SW 1271 (cell line): ENCODE measurements around the gene DDC.
"Not testable (repeated sequence)": the region's sequence is repeated elsewhere in the genome, so short reads cannot be mapped to it uniquely, and the experiment has no call there.

Experiments
- DNase-seq, 2 experiments: peaks; one replicate each; lab custom pipeline; 2025; lab: John Stamatoyannopoulos, UW

Gene DDC

GRCh38 chr7:50519350-50519749, 45.9 kb downstream of the DDC start:
- not testable (repeated sequence) for DNase-seq

- DNase-seq, result no peak
Measured at GRCh38 chr7:50513166-50513871, 51.9 kb downstream of the DDC start.

GRCh38 chr7:50512384-50512783, 52.8 kb downstream of the DDC start:
- DNase-seq, result no peak

- DNase-seq, result no peak
Measured at GRCh38 chr7:50509459-50509858, 55.7 kb downstream of the DDC start.

- DNase-seq, result no peak
Measured at GRCh38 chr7:50508471-50508943, 56.7 kb downstream of the DDC start.

- no peak for DNase-seq
Measured at GRCh38 chr7:50507898-50508470, 57.2 kb downstream of the DDC start.

- DNase-seq, result no peak
Measured at GRCh38 chr7:50505553-50506210, 59.5 kb downstream of the DDC start.

GRCh38 chr7:50504646-50505546, 60.3 kb downstream of the DDC start:
- DNase-seq, result no peak

GRCh38 chr7:50502947-50503346, 62.3 kb downstream of the DDC start:
- no peak for DNase-seq

GRCh38 chr7:50502001-50502684, 63.1 kb downstream of the DDC start:
- DNase-seq, result no peak

GRCh38 chr7:50499092-50499491, 66.1 kb downstream of the DDC start:
- no peak for DNase-seq

GRCh38 chr7:50497968-50498367, 67.2 kb downstream of the DDC start:
- DNase-seq, result no peak

GRCh38 chr7:50497068-50497642, 68.0 kb downstream of the DDC start:
- DNase-seq, result no peak

GRCh38 chr7:50496569-50496968, 68.6 kb downstream of the DDC start:
- DNase-seq, result no peak

GRCh38 chr7:50495746-50496145, 69.5 kb downstream of the DDC start:
- DNase-seq, result no peak

GRCh38 chr7:50492770-50493519, 72.3 kb downstream of the DDC start:
- no peak for DNase-seq

- no peak for DNase-seq
Measured at GRCh38 chr7:50491943-50492342, 73.3 kb downstream of the DDC start.

- no peak for DNase-seq
Measured at GRCh38 chr7:50491209-50491608, 74.0 kb downstream of the DDC start.

GRCh38 chr7:50488379-50488778, 76.8 kb downstream of the DDC start:
- DNase-seq, result no peak

- DNase-seq, result no peak
Measured at GRCh38 chr7:50486512-50486911, 78.7 kb downstream of the DDC start.

- no peak for DNase-seq
Measured at GRCh38 chr7:50481867-50482266, 83.3 kb downstream of the DDC start.
